Anterior cingulate cortex (tissue), 58 donors: ENCODE measurements around the gene OVOL1.

ENCODE experiments used
- DNase-seq, 58 donors: peaks; one replicate each; lab custom pipeline; 2025; lab: John Stamatoyannopoulos, UW

Gene OVOL1

DNA sequence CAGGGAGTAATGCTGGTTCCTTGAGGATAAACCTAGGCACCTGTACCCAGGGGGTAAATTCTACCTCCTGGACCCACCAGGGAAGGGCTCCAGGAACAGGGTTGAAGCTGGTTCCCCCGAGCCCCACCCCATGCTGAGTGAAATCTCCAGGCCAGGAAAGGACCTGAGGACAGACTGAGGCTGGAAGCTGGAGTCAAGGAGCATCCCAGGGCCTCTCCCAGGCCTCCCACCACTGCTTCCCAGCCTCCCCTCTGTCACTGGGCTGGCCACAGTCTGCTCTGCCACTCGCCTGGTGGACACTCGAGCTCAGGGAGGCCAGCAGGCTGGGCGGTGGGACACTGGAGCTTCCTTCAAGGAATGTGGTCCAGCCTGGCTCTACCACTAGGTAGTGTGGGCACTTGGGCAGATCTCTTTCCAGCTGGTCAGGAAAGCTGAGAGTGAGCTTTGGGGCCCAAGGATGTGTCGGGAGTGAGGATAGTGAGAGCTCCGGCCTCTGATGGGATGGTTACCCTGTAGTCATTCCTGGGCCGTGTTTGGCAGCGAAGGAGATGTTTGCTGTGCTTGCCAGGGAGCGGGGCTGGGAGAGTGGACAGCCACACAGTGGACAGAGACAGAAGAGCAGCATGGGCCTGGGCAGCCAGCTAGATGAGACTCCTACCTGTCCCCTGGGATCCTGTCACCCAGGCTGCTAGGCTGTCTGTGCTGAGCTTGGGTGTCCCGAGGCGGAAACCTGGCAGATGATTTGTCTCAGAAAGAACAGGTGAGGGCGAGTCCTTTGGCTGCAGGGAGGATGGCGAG, 3.4 kb downstream of the OVOL1 start:
- DNase-seq, result no peak

DNA sequence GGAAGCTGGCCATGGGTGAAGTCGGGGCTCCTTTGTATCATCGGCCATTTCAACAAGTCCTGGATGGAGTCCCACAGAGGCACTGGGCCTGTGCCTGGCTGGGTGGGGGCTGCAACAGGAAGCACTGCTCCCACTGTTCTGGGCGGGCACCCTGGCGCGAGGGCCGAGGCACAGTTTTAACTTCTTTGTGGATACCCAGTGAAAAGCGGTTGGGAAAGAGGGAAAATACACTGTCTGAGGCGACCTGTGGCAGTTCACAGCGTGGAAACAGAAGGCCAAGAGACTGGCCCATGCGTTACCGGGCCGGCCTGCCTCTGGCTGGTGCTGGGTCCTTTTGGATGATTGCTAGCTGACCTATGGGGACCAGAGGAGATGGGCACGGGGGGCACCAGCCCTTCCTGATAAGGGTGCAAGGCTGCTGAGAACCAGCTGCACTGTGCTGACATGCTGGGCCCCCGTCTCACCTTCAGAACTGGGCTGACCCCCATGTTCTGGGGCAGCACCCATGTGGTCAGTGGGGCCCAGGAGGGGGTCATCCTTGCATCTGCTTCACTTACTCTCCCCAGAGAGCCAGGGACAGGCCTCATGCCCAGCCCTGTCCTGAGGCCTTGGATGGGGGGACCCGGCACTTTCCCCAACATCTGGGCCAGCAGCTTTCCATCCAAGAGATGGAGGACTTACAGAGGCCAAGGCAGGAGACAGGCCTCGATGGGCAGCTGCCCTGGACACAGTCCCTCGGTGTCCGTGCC, 4.2 kb downstream of the OVOL1 start:
- no peak for DNase-seq

DNA sequence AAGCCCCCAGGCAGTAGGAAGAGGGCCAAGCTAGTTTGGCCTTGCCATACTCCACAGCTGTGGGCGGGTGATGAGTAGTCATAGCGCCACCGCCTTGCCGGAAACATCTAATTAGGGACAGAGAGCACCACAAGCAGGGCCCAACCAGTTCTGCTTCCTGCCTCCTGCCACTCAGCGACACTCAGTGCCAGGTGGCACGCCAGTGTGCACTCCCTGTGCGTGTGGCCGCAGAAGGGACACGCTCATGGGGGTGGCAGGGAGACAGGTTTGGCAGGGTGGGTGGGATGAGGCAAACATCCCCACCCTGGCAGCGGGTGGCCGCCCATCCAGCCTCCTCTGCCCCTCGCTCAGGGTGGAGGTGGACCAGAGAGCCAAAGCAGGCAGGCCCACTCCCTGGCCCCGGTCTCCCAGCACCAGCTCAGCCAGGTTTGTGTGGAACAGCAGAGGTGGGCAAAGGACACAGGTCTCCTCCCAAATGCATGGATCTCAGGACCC, 4.9 kb downstream of the OVOL1 start:
- no peak for DNase-seq

DNA sequence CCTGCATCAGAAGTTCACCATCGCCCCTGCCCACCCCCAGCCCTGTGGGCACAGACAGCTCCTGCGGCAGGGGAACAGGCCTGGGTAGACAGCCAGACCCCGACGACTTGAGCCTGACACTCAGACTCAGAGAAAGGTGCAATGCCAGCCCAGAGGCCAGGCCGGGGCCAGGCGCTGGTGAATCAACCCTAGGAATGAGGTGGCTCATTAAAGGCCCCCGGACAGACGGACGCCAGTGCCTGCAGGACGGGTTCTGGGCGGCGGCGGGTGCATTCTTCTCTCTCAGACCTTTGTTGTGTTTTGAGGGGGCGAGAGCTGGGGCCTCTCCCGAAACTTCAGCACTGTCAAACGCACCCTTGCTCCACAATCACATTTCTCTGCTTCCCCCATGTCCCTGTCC, 5.6 kb downstream of the OVOL1 start:
- no peak for DNase-seq

DNA sequence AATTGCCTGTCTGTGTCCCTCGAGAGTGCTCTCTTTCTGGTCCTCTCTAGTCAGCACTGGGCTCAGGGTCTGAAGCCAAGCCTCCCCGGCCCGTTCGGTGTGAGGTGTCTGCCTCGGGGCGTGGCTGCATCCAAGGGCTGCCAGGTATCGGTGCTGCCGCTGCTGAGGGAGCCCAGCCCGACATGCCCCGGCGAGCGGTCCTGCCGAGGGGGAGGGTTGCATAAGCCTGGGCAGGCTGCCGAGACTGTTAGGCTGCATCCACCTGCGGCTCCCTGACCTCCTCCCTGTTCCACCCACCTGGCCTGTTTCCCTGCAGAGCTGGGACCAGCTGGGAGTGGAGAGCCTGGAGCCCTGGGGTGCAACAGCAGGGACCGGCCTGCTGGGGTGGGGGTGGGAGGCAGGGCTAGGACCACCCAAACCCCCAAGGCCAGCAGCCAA, 6.3 kb downstream of the OVOL1 start:
- no peak for DNase-seq

DNA sequence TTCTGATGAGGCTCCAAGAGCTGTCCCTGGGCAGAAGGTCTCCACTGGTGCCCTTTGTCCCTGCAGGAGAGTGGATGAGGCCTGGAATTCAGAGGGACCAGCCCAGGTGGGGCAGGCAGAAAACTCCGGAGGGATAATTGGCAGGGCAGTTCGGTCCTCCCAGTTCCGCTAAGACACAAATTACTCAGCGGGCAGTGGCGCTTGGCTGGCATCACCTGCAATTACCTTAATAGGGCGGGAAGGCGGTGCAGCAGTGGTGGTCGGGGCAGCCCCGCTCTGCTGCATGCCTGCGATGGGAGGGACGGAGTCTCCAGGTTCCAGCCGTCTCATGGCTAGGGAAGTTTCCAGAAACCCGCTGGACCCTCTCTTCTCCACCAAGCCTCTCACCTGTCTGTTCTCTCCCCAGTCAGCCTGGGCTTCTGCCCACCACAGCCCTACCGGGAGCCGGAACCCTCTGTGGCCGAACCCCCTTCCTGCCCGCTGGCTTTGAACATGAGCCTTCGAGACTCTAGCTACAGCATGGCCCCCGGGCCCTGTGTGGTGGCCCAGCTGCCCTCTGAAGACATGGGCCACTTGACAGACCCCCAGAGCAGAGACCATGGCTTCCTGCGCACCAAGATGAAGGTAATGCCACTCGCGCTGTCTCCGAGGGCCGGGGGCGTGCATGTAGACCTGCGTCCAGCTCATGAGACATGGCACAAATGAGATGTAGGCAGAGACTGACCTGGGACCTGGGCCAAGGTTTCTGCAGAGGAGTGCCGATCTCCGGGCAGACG, 7.0 kb downstream of the OVOL1 start:
- DNase-seq, result no peak

DNA sequence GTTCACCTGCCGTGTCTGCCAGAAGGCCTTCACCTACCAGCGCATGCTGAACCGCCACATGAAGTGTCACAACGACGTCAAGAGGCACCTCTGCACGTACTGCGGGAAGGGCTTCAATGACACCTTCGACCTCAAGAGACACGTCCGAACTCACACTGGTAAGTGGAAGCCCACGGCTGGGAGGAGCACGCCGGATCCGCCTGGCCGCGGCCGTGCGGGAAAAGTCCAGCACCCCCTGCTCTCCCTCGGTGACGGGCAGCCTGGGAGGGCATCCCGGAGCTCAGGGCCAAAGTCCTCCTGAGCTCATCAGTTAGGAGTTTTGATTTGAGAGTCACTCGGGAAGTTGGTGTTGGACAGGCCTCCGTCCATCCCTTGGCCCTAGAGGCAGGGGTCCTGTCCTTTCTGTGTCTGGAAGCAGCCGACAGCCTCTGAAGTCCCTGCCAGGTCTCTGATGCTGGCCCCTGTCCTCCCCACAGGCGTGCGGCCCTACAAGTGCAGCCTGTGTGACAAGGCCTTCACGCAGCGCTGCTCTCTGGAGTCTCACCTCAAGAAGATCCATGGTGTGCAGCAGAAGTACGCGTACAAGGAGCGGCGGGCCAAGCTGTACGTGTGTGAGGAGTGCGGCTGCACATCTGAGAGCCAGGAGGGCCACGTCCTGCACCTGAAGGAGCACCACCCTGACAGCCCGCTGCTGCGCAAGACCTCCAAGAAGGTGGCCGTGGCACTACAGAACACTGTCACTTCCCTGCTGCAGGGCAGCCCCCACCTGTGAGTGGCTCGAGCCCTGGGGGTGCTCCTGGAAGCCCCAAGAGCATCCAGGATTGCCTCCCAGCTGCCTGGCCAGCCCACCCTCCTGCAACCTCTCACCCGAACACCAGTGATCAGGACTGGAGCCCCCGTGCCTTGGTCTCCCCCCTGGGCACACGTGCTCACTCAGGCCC, 8.0 kb downstream of the OVOL1 start:
- no peak for DNase-seq

DNA sequence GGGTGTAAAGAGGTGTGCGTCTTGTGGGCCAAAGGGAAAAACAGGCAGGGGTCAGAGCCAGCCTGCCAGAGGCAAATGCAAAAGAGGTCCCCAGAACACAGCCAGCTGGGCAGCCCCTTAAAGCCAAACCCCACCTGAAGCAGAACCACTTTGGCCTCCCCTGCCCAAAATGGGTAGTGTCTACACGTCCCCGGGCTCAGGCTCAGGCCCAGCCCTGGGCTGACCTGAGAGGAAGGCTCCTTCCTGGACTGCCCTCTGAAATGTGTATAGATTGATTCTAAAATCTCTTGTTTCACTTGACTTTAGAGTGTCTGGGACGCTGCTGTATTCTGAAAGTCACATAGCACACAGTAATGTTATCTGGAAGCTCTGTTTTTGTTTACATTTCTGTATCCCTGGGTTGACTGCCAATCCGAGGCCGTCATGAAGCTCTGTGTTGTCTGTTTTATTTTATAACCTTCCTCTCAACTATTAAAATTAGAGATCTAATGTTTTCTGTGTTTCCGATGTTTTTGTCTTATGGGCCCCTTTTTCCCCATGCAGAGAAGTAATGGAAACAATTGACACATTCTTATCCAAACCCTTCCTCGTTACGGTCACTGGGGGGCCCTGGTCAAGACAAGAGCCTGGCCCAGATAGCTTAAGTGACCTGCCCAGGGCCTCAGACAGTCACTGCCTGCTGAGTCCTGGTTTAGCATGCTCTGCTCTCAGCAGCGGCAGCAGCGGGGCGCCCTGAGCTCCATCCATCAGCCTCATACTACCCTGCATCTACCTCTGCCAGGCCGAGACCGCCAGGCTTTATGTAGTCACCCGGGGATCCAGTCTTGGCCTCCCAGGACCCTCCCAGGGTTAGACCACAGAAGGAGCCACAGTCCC, 10.1 kb downstream of the OVOL1 start:
- DNase-seq, result no peak

DNA sequence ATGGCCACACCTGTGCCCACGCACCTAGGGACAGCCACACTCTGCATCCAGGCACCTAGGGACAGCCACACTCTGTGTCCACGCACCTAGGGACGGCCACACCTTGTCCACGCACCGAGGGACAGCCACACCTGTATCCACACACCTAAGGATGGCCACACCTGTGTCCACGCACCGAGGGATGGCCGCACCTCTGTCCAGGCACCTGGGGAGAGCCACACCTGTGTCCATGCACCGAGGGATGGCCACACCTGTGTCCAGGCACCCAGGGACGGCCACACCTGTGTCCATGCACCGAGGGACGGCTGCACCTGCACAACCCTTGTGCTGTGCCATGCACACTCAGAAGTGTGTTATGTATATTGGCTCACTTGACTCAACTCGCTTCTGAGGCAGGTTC, 10.8 kb downstream of the OVOL1 start:
- DNase-seq, result no peak

DNA sequence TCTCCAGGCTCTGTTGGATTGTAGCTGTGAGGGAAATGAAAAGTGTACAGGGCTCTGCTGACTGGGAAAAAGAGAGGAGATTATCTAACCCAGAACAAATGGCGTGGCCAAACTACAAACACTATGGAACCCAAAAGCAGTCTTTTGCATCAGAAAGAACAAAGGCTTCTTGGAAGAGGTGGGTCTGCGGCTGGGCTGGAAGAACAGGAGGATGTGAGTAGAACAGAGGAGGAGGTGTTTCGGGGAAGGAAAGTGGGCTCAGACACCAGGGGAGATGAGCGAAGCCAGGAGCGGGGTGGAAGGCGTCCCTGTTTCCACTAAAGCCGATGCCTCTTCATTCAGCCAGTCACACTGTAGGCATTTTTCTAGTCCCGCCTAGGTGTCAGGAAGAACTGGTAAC, 12.0 kb downstream of the OVOL1 start:
- DNase-seq, result no peak

DNA sequence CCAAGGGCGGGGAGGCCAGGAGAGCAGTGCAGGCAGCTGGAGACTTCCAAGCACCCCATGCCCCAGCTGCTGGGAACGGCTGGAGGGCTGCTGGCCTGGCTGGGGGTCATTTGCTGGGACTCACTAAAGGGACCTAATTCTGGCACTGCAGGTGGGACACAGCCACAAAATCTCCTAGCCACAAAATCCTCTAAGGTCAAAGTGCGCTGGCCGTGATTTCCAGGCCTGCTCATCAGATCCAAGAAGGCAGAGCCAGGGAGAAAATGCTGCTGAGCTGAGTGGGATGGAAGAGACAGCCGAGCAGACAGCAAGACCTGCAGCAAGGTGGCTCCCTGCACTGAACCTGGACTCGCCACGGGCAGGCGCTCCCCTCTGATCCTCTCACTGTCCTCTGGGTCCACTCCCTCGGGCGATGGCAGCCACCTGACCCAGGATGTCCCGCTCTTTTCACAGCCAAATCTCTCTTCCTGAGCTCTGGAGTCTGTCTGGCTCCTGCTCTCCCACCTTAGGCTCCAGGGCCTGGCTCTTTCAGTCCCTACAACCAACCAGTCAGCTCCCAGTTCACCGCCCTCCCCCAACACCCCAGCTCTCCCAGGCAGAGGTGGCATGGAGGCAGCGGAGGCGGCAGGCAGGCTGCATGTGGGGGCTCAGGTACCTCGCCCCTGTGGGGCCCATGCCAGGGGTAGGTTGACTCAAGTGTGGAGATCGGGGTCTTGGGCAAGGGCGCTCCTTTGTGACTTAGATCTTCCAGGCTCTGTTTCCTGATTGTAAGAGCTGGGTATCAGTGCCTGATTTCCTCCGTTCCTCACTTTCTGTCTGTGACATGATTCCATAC, 14.5 kb downstream of the OVOL1 start:
- DNase-seq, result no peak

DNA sequence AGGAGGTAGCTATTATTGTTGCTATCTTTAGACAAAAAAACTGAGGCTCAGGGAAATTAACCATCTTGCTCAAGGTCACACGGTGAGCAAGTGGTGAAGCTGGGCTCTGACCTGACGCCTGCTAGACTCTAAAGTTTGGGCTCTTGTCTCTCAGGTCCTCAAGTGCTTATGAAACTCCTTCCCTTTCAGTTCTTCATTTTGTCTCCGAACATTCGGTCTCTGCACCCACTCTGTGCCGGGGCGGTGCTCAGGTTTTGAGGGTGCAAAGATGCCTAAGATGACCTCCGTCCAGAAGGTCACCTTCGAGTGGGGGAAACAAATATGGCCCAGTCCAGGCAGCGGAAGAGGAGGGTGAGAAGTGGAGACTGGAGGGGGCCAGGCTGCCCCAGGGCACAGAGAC, 16.0 kb downstream of the OVOL1 start:
- no peak for DNase-seq

DNA sequence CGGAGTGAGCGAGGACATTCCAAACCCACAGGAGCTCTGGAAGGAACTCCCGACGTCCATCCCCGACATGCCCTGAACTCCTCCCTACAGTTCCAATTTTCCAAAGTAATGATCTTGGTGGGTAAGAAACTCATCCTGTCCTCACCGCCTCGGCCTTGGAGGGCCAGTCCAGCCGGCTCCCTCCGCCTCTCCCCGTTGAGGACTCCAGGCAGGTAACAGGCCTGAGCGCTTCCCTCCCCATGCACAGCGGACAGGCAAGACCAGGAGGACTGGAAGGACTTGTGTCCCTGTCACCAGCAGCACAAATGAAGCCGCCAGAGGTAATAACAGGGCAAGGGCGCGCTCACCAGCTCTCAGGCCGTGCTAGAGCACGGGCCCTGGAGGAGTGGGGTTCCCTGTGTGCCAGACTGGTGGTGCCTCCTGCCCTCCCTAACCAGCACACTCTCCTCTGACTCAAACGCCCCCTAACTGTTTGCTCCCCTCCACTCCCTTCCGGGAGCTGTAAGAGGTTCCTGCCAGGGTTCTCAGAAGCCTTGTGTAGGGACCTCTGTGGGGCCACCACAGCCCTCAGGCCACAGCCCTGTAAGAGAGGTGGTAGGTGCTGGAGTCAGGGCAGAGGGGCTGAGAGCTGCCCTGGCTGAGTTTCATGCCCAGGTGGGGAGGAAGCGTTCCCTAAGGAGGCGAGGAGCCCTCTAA, 17.1 kb downstream of the OVOL1 start:
- no peak for DNase-seq

DNA sequence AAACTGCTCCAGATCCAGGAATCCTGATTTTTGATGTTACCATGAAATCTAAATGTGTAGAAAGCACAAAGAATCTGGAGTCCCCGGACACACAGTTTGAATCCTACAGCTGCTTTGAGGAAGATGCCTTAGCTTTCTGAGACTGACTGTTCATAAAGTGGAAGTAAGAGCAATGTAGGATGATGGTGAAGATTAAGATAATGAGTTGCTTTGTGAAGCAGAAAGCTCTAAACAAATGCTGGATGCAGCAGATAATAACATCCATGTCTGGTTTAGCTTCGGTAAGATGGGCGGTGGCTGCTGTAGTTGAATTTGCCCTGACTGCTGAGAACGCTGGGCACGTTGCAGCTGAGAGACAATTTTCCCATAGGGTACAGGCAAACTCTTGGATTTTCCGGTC, 20.1 kb downstream of the OVOL1 start:
- DNase-seq, result no peak

DNA sequence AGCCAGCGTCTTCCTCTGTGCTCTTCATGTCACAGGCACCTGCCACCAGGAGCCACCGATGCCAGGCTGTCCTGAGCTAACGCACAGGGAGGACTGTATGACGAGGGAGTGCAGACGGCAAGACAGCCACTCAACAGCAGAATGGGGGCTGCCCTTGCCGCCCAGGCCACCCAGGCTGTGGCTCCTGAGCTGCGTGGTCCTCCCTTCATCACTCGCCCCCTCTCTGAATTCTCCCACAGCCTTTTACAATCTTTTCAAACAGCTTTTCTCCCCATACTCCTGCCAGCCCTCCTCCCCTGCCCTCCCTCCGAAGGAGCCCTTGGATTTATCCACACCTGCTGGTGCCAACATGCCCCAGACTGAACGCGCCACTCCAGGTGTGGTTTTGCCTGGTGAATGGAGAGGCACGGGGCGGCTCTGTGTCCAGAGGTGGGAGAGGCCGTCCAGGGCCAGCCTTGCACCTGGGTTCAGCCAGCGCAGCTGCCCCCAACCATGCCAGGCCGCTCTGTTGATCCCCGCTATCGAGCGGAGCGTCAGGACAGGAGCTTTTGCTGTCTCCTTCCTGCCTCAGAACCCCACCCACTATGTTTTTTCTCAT, 22.0 kb downstream of the OVOL1 start:
- DNase-seq, result no peak

DNA sequence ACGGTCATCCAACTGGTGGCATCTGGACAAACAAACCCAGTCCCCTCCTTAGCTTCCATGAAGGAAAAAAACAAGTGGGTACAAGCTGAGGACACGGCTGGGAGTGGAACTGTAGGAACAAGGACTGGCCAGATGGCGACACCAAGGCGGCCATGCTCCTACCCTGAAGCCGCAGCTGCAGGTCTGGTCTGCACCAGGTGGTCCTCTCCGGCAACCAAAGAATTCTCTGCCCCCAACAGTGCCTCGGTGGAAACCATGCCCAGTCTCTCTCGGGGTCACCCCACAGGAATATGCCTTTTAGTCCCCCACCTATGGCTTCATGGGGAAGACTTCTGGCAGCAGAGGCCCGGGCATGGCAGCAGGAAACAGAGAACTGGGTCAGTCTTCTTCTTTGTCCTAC, 22.6 kb downstream of the OVOL1 start:
- no peak for DNase-seq
